ENCODE results near the gene LAMB3. TPM values are rescaled to one million over a fixed set of nuclear protein-coding genes. Genes with fewer than 3 reads are reported as not detected.
A peak's percentile ranks its signal among the peaks of the same experiment; 100 is the strongest.

LAMB3 gene
- total RNA-seq, 1 donor = 5.4 TPM

- peaks cover 26% of the 10 kb centered on the region for H3K27me3 ChIP-seq (ENCODE audit: insufficient read depth, low read length)
- DNase-seq (ENCODE audit: insufficient read length, low spot score, missing footprints) = no peak
- no peaks in the 10 kb centered on the region for H4K20me1 ChIP-seq (ENCODE audit: insufficient read depth, low read length)
- TF ChIP-seq CTCF (IDR thresholded peaks at IDR 0.05; ENCODE audit: extremely low read depth, low read depth, low read length) = no peak
- H3K4me2 ChIP-seq (ENCODE audit: insufficient read depth, low read length) = no peak overlapping the region
- H2AFZ ChIP-seq (ENCODE audit: low read length) = no peak overlapping the region
- no peaks in the 10 kb centered on the region for H3K79me2 ChIP-seq (ENCODE audit: insufficient read depth, low read length)
- no peaks in the 10 kb centered on the region for H3K9me3 ChIP-seq (ENCODE audit: low read depth, low read length)
- no peak overlapping the region for H3K27ac ChIP-seq (ENCODE audit: low read depth, low read length)
- peaks cover 5% of the 10 kb centered on the region for H3K4me1 ChIP-seq (ENCODE audit: insufficient read depth, low read length)
- no peak overlapping the region for H3K4me3 ChIP-seq (ENCODE audit: insufficient read depth, low read length)
- H3K36me3 ChIP-seq (ENCODE audit: insufficient read depth, low read length) = no peaks in the 10 kb centered on the region
Measured at GRCh38 chr1:209567698-209568175, 84.5 kb downstream of the LAMB3 start.

- TF ChIP-seq CTCF (IDR thresholded peaks at IDR 0.05; ENCODE audit: extremely low read depth, low read depth, low read length) = peak; percentile 90
- Histone ChIP-seq H3K9me3 (ENCODE audit: low read depth, low read length) (no peaks in the 10 kb centered on the region), H3K4me1 (ENCODE audit: insufficient read depth, low read length) (peaks cover 5% of the 10 kb centered on the region), H3K36me3 (ENCODE audit: insufficient read depth, low read length) (no peaks in the 10 kb centered on the region), H3K79me2 (ENCODE audit: insufficient read depth, low read length) (no peaks in the 10 kb centered on the region), H2AFZ (ENCODE audit: low read length) (no peak overlapping the region), H3K27me3 (ENCODE audit: insufficient read depth, low read length) (peaks cover 14% of the 10 kb centered on the region), H3K27ac (ENCODE audit: low read depth, low read length) (no peak overlapping the region), H4K20me1 (ENCODE audit: insufficient read depth, low read length) (no peaks in the 10 kb centered on the region), H3K4me2 (ENCODE audit: insufficient read depth, low read length) (no peak overlapping the region), H3K4me3 (ENCODE audit: insufficient read depth, low read length) (no peak overlapping the region)
- DNase-seq (ENCODE audit: insufficient read length, low spot score, missing footprints) = no peak
Measured at GRCh38 chr1:209565759-209566678, 86.2 kb downstream of the LAMB3 start.

Other genes with a start within 250 kb of the LAMB3 start
- under 0.01 and 0.72 TPM in 2 replicates for gene CAMK1G, start 68.7 kb downstream of the LAMB3 start, total RNA-seq
- 10.5 and 11.2 TPM in 2 replicates for gene G0S2, start 23.0 kb upstream of the LAMB3 start, total RNA-seq
- gene HSD11B1, start 52.4 kb upstream of the LAMB3 start, total RNA-seq = 0.88 and 1.8 TPM in 2 replicates
- gene TRAF3IP3, start 103.6 kb upstream of the LAMB3 start, total RNA-seq = not detected in 2 replicates
- gene C1orf74, start 132.1 kb upstream of the LAMB3 start, total RNA-seq = 2.5 and 3.5 TPM in 2 replicates
- gene IRF6, start 153.7 kb upstream of the LAMB3 start, total RNA-seq = under 0.01 and 0.72 TPM in 2 replicates
- 22.1 and 24.5 TPM in 2 replicates for gene UTP25, start 175.5 kb upstream of the LAMB3 start, total RNA-seq

Data from osteoblast (primary cell).